ENCODE results near the gene KYAT1. TPM values are rescaled to one million over a fixed set of nuclear protein-coding genes. Genes with fewer than 3 reads are reported as not detected.

Gene KYAT1
- total and polyA plus RNA-seq, 2 of the 13 experiments (the other 11 are each of a cell fraction or from before 2014, with no cell fraction given) = 9.2 to 46.5 TPM

DNA sequence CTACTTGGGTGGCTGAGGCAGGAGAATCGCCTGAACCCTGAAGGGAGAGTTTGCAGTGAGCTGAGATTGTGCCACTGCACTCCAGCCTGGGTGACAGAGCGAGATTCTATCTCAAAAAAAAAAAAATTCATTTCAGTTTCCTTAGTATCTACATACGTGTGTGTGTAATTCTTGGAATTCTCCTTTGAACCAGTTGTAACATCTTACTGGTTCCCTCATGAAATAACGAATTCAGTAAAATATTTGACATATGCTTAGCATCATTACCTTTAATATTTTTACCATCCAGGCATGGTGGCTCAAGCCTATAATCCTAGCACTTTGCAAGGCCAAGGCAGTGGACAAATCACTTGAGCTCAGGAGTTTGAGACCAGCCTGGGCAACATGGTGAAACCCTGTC is 47.8 kb upstream of the KYAT1 start:
- no peaks in the 10 kb centered on the region for H3K9me3 ChIP-seq (ENCODE audit: low read length)
- in situ Hi-C loops (cut with HindIII; ENCODE audit: extremely low pct_ligation_motif_present, low pct_unique_long_range_greater_than_20kb) = no loop called here
- intact Hi-C loops (cut with micrococcal nuclease; ENCODE audit: unreplicated experiment) = no loop called here
- ChIA-PET CTCF (ENCODE audit: low intra/inter-chr PET ratio, low total read pairs) (no interaction called here), POLR2A (interaction anchor here (0.8 kb wide), 1 partner anchor 19 kb away, joined by 3 read pairs; no protein-coding TSS in a partner anchor)
- H3K4me1 ChIP-seq (ENCODE audit: insufficient read depth, low read length) = peaks cover 7% of the 10 kb centered on the region
- H2AFZ ChIP-seq (ENCODE audit: low read length) = no peak overlapping the region
- no peak for DNase-seq (ENCODE audit: low spot score)
- H3K9ac ChIP-seq (ENCODE audit: insufficient read depth, low read depth, low read length) = no peak overlapping the region
- H4K20me1 ChIP-seq (ENCODE audit: insufficient read depth, low read length) = no peaks in the 10 kb centered on the region
- no peak overlapping the region for H3K4me2 ChIP-seq (ENCODE audit: low read depth, low read length)
- H3K4me3 ChIP-seq (replicated peaks in 1 of 3; ENCODE audit: insufficient read depth in 1 of 3, low read depth in 2 of 3, low read length in 3 of 3) = no peak overlapping the region
- 96% methylated on average over 4 of the region's 4 CpGs for WGBS (ENCODE audit: low lambda C conversion rate)
- no peak for FAIRE-seq
- no peaks in the 10 kb centered on the region for H3K79me2 ChIP-seq (ENCODE audit: insufficient read depth, low read length)
- no peak for ATAC-seq
- peaks cover 0 to 2% of the 10 kb centered on the region in 2 experiments; a peak in 2 of 5 replicates for H3K36me3 ChIP-seq (replicated peaks in 1 of 2; ENCODE audit: control insufficient read depth in 1 of 2, insufficient read depth in 2 of 2, low read length in 2 of 2)
- H3K27me3 ChIP-seq (ENCODE audit: control insufficient read depth in 1 of 2, insufficient read depth in 2 of 2, low read length in 2 of 2) = no peaks in the 10 kb centered on the region
- no TSS peak for BruUV-seq (replicated peaks)
- H3K27ac ChIP-seq (ENCODE audit: extremely low read length, insufficient read depth, low read length) = no peak overlapping the region
- TF ChIP-seq SNRNP70 (IDR thresholded peaks at IDR 0.05; ENCODE audit: low read depth, low read length) (no peak), BORCS8-MEF2B (CRISPR knock-in tag; IDR thresholded peaks at IDR 0.05) (no peak), POGZ (CRISPR knock-in tag; IDR thresholded peaks at IDR 0.05) (no peak), MEF2D (CRISPR knock-in tag; IDR thresholded peaks at IDR 0.05) (no peak), TRIM24 (CRISPR knock-in tag; IDR thresholded peaks at IDR 0.05) (no peak), ZNF652 (CRISPR knock-in tag; IDR thresholded peaks at IDR 0.05; ENCODE audit: borderline replicate concordance, low read depth) (no peak), NR2C2 (CRISPR knock-in tag; IDR thresholded peaks at IDR 0.05; ENCODE audit: borderline replicate concordance) (no peak), ZNF891 (CRISPR knock-in tag; IDR thresholded peaks at IDR 0.05) (no peak), HMGXB4 (CRISPR knock-in tag; IDR thresholded peaks at IDR 0.05; ENCODE audit: borderline replicate concordance in 1 of 2, low read depth in 1 of 2) (no peak), HIC2 (CRISPR knock-in tag; IDR thresholded peaks at IDR 0.05; ENCODE audit: low read depth) (no peak), ZNF354B (CRISPR knock-in tag; IDR thresholded peaks at IDR 0.05) (no peak), ZNF678 (CRISPR knock-in tag; IDR thresholded peaks at IDR 0.05) (no peak)
- TF ChIP-seq, protein P1, sequence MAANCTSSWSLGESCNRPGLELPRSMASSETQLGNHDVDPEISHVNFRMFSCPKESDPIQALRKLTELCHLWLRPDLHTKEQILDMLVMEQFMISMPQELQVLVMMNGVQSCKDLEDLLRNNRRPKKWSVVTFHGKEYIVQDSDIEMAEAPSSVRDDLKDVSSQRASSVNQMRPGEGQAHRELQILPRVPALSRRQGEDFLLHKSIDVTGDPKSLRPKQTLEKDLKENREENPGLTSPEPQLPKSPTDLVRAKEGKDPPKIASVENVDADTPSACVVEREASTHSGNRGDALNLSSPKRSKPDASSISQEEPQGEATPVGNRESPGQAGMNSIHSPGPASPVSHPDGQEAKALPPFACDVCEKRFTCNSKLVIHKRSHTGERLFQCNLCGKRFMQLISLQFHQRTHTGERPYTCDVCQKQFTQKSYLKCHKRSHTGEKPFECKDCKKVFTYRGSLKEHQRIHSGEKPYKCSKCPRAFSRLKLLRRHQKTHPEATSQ (CRISPR knock-in tag; IDR thresholded peaks at IDR 0.05; ENCODE audit: borderline replicate concordance) = no peak
- TF ChIP-seq, protein P2, sequence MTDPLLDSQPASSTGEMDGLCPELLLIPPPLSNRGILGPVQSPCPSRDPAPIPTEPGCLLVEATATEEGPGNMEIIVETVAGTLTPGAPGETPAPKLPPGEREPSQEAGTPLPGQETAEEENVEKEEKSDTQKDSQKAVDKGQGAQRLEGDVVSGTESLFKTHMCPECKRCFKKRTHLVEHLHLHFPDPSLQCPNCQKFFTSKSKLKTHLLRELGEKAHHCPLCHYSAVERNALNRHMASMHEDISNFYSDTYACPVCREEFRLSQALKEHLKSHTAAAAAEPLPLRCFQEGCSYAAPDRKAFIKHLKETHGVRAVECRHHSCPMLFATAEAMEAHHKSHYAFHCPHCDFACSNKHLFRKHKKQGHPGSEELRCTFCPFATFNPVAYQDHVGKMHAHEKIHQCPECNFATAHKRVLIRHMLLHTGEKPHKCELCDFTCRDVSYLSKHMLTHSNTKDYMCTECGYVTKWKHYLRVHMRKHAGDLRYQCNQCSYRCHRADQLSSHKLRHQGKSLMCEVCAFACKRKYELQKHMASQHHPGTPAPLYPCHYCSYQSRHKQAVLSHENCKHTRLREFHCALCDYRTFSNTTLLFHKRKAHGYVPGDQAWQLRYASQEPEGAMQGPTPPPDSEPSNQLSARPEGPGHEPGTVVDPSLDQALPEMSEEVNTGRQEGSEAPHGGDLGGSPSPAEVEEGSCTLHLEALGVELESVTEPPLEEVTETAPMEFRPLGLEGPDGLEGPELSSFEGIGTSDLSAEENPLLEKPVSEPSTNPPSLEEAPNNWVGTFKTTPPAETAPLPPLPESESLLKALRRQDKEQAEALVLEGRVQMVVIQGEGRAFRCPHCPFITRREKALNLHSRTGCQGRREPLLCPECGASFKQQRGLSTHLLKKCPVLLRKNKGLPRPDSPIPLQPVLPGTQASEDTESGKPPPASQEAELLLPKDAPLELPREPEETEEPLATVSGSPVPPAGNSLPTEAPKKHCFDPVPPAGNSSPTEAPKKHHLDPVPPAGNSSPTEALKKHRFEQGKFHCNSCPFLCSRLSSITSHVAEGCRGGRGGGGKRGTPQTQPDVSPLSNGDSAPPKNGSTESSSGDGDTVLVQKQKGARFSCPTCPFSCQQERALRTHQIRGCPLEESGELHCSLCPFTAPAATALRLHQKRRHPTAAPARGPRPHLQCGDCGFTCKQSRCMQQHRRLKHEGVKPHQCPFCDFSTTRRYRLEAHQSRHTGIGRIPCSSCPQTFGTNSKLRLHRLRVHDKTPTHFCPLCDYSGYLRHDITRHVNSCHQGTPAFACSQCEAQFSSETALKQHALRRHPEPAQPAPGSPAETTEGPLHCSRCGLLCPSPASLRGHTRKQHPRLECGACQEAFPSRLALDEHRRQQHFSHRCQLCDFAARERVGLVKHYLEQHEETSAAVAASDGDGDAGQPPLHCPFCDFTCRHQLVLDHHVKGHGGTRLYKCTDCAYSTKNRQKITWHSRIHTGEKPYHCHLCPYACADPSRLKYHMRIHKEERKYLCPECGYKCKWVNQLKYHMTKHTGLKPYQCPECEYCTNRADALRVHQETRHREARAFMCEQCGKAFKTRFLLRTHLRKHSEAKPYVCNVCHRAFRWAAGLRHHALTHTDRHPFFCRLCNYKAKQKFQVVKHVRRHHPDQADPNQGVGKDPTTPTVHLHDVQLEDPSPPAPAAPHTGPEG (CRISPR knock-in tag; IDR thresholded peaks at IDR 0.05) = no peak
